Liver (tissue), 9 donors: ENCODE measurements around the gene DDX42. TPM values are rescaled to one million over a fixed set of nuclear protein-coding genes. Genes with fewer than 3 reads are reported as not detected.

Experiments used
- DNase-seq: peaks from one replicate; pipeline ENCODE4 v3.0.0-alpha.2; 2017; ENCODE audit warnings: low spot score
- H3K27ac ChIP-seq, 2 donors: one replicate each; pipeline ENCODE4 v1.7.0; 2013; ENCODE audit warnings: inconsistent platforms in 2 of 2, low read length in 2 of 2, control low read depth in 1 of 2, low read depth in 1 of 2, mild to moderate bottlenecking in 1 of 2
- H3K27me3 ChIP-seq, 4 donors: one replicate each; pipeline versions ENCODE4 v1.6.1 to v1.7.0; 2013; ENCODE audit warnings: low read length in 3 of 4, inconsistent platforms in 1 of 4, mild to moderate bottlenecking in 1 of 4, moderate library complexity in 1 of 4; ENCODE audit not compliant: control insufficient read depth in 4 of 4, insufficient read depth in 4 of 4
- H3K36me3 ChIP-seq, 4 donors: one replicate each; pipeline versions ENCODE4 v1.6.1 to v1.7.0; 2013; ENCODE audit warnings: low read length in 3 of 4, mild to moderate bottlenecking in 3 of 4, low read depth in 1 of 4, moderate library complexity in 1 of 4; ENCODE audit not compliant: control insufficient read depth in 4 of 4, insufficient read depth in 3 of 4
- H3K4me1 ChIP-seq, 4 donors: one replicate each; pipeline versions ENCODE4 v1.6.1 to v1.7.0; 2013; ENCODE audit warnings: low read length in 3 of 4, mild to moderate bottlenecking in 3 of 4, moderate library complexity in 1 of 4; ENCODE audit not compliant: control insufficient read depth in 4 of 4, insufficient read depth in 4 of 4
- H3K4me3 ChIP-seq, 3 donors: one replicate each; pipeline versions ENCODE4 v1.6.1 to v1.7.0; 2013; ENCODE audit warnings: low read length in 3 of 3, control low read depth in 1 of 3, low read depth in 1 of 3, mild to moderate bottlenecking in 1 of 3
- H3K9ac ChIP-seq, 2 donors: one replicate each; pipeline ENCODE4 v1.7.0; 2013; ENCODE audit warnings: low read length in 2 of 2, mild to moderate bottlenecking in 2 of 2, moderate library complexity in 2 of 2, control low read depth in 1 of 2, low read depth in 1 of 2
- H3K9me3 ChIP-seq, 4 donors: one replicate each; pipeline versions ENCODE4 v1.6.1 to v1.7.0; 2013; ENCODE audit warnings: low read length in 3 of 4; ENCODE audit not compliant: control insufficient read depth in 4 of 4
- ATF3 ChIP-seq: IDR thresholded peaks from 2 replicates; pipeline ENCODE4 v1.6.1; 2016; ENCODE audit warnings: antibody characterized with exemption
- CTCF ChIP-seq: fragments of 150-350 bp; IDR thresholded peaks from 2 replicates; pipeline ENCODE4 v1.5.1; 2017; ENCODE audit warnings: improper control_type of control experiment, low read depth, low read length; ENCODE audit not compliant: missing input control
- EGR1 ChIP-seq, 2 donors: IDR thresholded peaks; 2 replicates each; pipeline ENCODE4 v1.6.1; 2016 to 2018; ENCODE audit warnings: antibody characterized with exemption in 2 of 2, low read depth in 2 of 2
- FOXA1 ChIP-seq: IDR thresholded peaks from 2 replicates; pipeline ENCODE4 v1.6.1; 2016; ENCODE audit warnings: antibody characterized with exemption
- FOXA2 ChIP-seq: IDR thresholded peaks from 2 replicates; pipeline ENCODE4 v1.6.1; 2016; ENCODE audit warnings: antibody characterized with exemption
- GABPA ChIP-seq, 2 donors: IDR thresholded peaks in 1 of 2; conservative IDR thresholded peaks in 1 of 2; 2 replicates each; pipeline ENCODE4 v1.6.1; 2016; ENCODE audit warnings: antibody characterized with exemption in 2 of 2, mild to moderate bottlenecking in 1 of 2, moderate library complexity in 1 of 2
- HNF4G ChIP-seq: IDR thresholded peaks from 2 replicates; pipeline ENCODE4 v1.6.1; 2016; ENCODE audit warnings: antibody characterized with exemption
- JUND ChIP-seq, 2 donors: IDR thresholded peaks; 2 replicates each; pipeline ENCODE4 v1.6.1; 2016; ENCODE audit warnings: antibody characterized with exemption in 2 of 2
- MAX ChIP-seq: IDR thresholded peaks from 2 replicates; pipeline ENCODE4 v1.6.1; 2016; ENCODE audit warnings: antibody characterized with exemption
- NR2F2 ChIP-seq: IDR thresholded peaks from 2 replicates; pipeline ENCODE4 v1.6.1; 2016; ENCODE audit warnings: antibody characterized with exemption
- RAD21 ChIP-seq, 2 donors: IDR thresholded peaks; 2 replicates each; pipeline ENCODE4 v1.6.1; 2016; ENCODE audit warnings: antibody characterized with exemption in 2 of 2, mild to moderate bottlenecking in 2 of 2
- REST ChIP-seq: IDR thresholded peaks from 2 replicates; pipeline ENCODE4 v1.6.1; 2016; ENCODE audit warnings: antibody characterized with exemption, mild to moderate bottlenecking
- RXRA ChIP-seq, 2 donors: IDR thresholded peaks; 2 replicates each; pipeline ENCODE4 v1.6.1; 2017 to 2018; ENCODE audit warnings: antibody characterized with exemption in 2 of 2, mild to moderate bottlenecking in 1 of 2
- SP1 ChIP-seq: IDR thresholded peaks from 2 replicates; pipeline ENCODE4 v1.6.1; 2018; ENCODE audit warnings: antibody characterized with exemption, mild to moderate bottlenecking
- TAF1 ChIP-seq: conservative IDR thresholded peaks from 2 replicates; pipeline ENCODE4 v1.6.1; 2016; ENCODE audit warnings: antibody characterized with exemption, mild to moderate bottlenecking
- YY1 ChIP-seq: IDR thresholded peaks from 2 replicates; pipeline ENCODE4 v1.6.1; 2016; ENCODE audit warnings: antibody characterized with exemption, mild to moderate bottlenecking
- ZBTB33 ChIP-seq: IDR thresholded peaks from 2 replicates; pipeline ENCODE4 v1.6.1; 2016; ENCODE audit warnings: antibody characterized with exemption
- WGBS: extraction: QIAGEN DNeasy Blood & Tissue Kit; methylation state at CpG from one replicate; pipeline ENCODE4 v1.1.7; 2013; 5-methylcytosine and 5-hydroxymethylcytosine counted together
- polyA plus RNA-seq, 2 donors: library from polyadenylated mRNA; stranded (reverse) in 1 of 2; unstranded in 1 of 2; fragments of 200-250 nt in 1 of 2; fragments of >200 nt in 1 of 2; fragmentation: Nextera tagmentation in 1 of 2; extraction: Ambion mirVana in 1 of 2; gene quantifications; one replicate each; pipeline versions ENCODE4 v1.2.1 to v1.2.3, GENCODE V29; 2013 to 2015
- total RNA-seq, 2 donors: library from RNA; depleted of rRNA; stranded (reverse); fragments of >200 nt; gene quantifications; one replicate each; pipeline ENCODE4 v1.2.3, GENCODE V29; 2014
- donor health status: healthy.
- donor health status: healthy.
- donor health status: healthy.
- donor health status: healthy.
- donor health status: healthy.

Gene DDX42
- total and polyA plus RNA-seq, 4 donors, result 15.0 to 64.2 (median 29.9) TPM

- Histone ChIP-seq H3K9ac (no peak overlapping the region), H3K4me1 (peaks cover 0 to 5% (median 0%) of the 10 kb centered on the region in 4 donors), H3K4me3 (no peak overlapping the region), H3K36me3 (peaks cover 8 to 45% (median 26%) of the 10 kb centered on the region in 4 donors), H3K27ac (no peak overlapping the region), H3K27me3 (no peaks in the 10 kb centered on the region), H3K9me3 (no peaks in the 10 kb centered on the region)
- WGBS, result 95% methylated on average over 13 of the region's 13 CpGs
- DNase-seq, result no peak
- TF ChIP-seq NR2F2, result no peak
- no peak for TF ChIP-seq MAX
- TF ChIP-seq RAD21 (IDR thresholded peaks at IDR 0.05), result no peak
- no peak for TF ChIP-seq YY1
- no peak for TF ChIP-seq EGR1 (IDR thresholded peaks at IDR 0.05; ENCODE audit: low read depth in 2 of 2)
- TF ChIP-seq TAF1, result no peak
- TF ChIP-seq JUND (IDR thresholded peaks at IDR 0.05), result no peak
- no peak for TF ChIP-seq SP1
- no peak for TF ChIP-seq FOXA2
- no peak for TF ChIP-seq REST
- TF ChIP-seq CTCF, result no peak
- no peak for TF ChIP-seq ATF3
- no peak for TF ChIP-seq GABPA (IDR thresholded peaks at IDR 0.05 in 1 of 2, conservative IDR thresholded peaks at IDR 0.05 in 1 of 2)
- no peak for TF ChIP-seq RXRA (IDR thresholded peaks at IDR 0.05)
- no peak for TF ChIP-seq ZBTB33
- TF ChIP-seq HNF4G, result no peak
- TF ChIP-seq FOXA1, result no peak
These were observed 13.2 kb downstream of the DDX42 start for GRCh38 chr17:63786971-63787711.
